Measurements from ENCODE around the gene BUB1B.
"Not testable (repeated sequence)": the region's sequence is repeated elsewhere in the genome, so short reads cannot be mapped to it uniquely, and the experiment has no call there.

The BUB1B gene

GRCh38 chr15:40128766-40129660 lies 31.9 kb upstream of the BUB1B start:
- H3K9me3 Mint-ChIP-seq, result no peaks in the 10 kb centered on the region
- H3K4me3 Mint-ChIP-seq, result no peak overlapping the region
- ATAC-seq, result peak; percentile 69
- H3K27me3 Mint-ChIP-seq, result peaks cover 6% of the 10 kb centered on the region
- no peaks in the 10 kb centered on the region for H3K4me1 Mint-ChIP-seq
- H3K27ac Mint-ChIP-seq, result no peak overlapping the region
- peak; percentile 21 to 50 for DNase-seq

GRCh38 chr15:40130118-40130517 lies 30.8 kb upstream of the BUB1B start:
- H3K4me3 Mint-ChIP-seq, result no peak overlapping the region
- H3K4me1 Mint-ChIP-seq, result no peaks in the 10 kb centered on the region
- no peak for DNase-seq
- no peak overlapping the region for H3K27ac Mint-ChIP-seq
- H3K27me3 Mint-ChIP-seq, result peaks cover 6% of the 10 kb centered on the region
- no peaks in the 10 kb centered on the region for H3K9me3 Mint-ChIP-seq
- ATAC-seq, result no peak

- Mint-ChIP-seq H3K9me3 (no peaks in the 10 kb centered on the region), H3K27ac (peak overlapping the region in 1 of 2 donors; percentile 45), H3K27me3 (peaks cover 6% of the 10 kb centered on the region), H3K4me3 (no peak overlapping the region), H3K4me1 (no peaks in the 10 kb centered on the region)
- ATAC-seq (peak; percentile 35), DNase-seq (no peak)
These were observed 29.9 kb upstream of the BUB1B start for GRCh38 chr15:40130799-40131502.

GRCh38 chr15:40133544-40133943 lies 27.3 kb upstream of the BUB1B start:
- ATAC-seq (no peak), DNase-seq (no peak)
- Mint-ChIP-seq H3K9me3 (no peaks in the 10 kb centered on the region), H3K27me3 (peaks cover 6% of the 10 kb centered on the region), H3K4me3 (no peak overlapping the region), H3K4me1 (no peaks in the 10 kb centered on the region), H3K27ac (no peak overlapping the region)

GRCh38 chr15:40134885-40135284 lies 26.0 kb upstream of the BUB1B start:
- H3K9me3 Mint-ChIP-seq, result no peaks in the 10 kb centered on the region
- ATAC-seq (no peak), DNase-seq (no peak)
- no peaks in the 10 kb centered on the region for H3K4me1 Mint-ChIP-seq
- H3K27me3 Mint-ChIP-seq, result no peaks in the 10 kb centered on the region
- no peak overlapping the region for H3K27ac Mint-ChIP-seq
- no peak overlapping the region for H3K4me3 Mint-ChIP-seq

- H3K4me1 Mint-ChIP-seq, H3K4me3 Mint-ChIP-seq, H3K9me3 Mint-ChIP-seq, H3K27me3 Mint-ChIP-seq, DNase-seq, ATAC-seq: not testable (repeated sequence)
- peak overlapping the region in 1 of 2 donors; percentile 19 for H3K27ac Mint-ChIP-seq
These were observed 24.9 kb upstream of the BUB1B start for GRCh38 chr15:40135846-40136450.

- Mint-ChIP-seq H3K27ac (no peak overlapping the region), H3K4me3 (no peak overlapping the region), H3K4me1 (no peaks in the 10 kb centered on the region), H3K27me3 (no peaks in the 10 kb centered on the region), H3K9me3 (no peaks in the 10 kb centered on the region)
- ATAC-seq, result no peak
- DNase-seq, result no peak
These were observed 24.2 kb upstream of the BUB1B start for GRCh38 chr15:40136470-40137302.

- no peak overlapping the region for H3K4me3 Mint-ChIP-seq
- no peaks in the 10 kb centered on the region for H3K27me3 Mint-ChIP-seq
- ATAC-seq, result no peak
- H3K9me3 Mint-ChIP-seq, result no peaks in the 10 kb centered on the region
- DNase-seq, result no peak
- no peak overlapping the region for H3K27ac Mint-ChIP-seq
- H3K4me1 Mint-ChIP-seq, result no peaks in the 10 kb centered on the region
These were observed 23.3 kb upstream of the BUB1B start for GRCh38 chr15:40137303-40138200.

- not testable (repeated sequence) for H3K9me3 Mint-ChIP-seq, H3K27ac Mint-ChIP-seq, H3K27me3 Mint-ChIP-seq, H3K4me3 Mint-ChIP-seq, H3K4me1 Mint-ChIP-seq, DNase-seq, ATAC-seq
These were observed 22.7 kb upstream of the BUB1B start for GRCh38 chr15:40138201-40138570.

GRCh38 chr15:40142428-40142827 lies 18.4 kb upstream of the BUB1B start:
- H3K27ac Mint-ChIP-seq, result no peak overlapping the region
- no peaks in the 10 kb centered on the region for H3K27me3 Mint-ChIP-seq
- DNase-seq (no peak), ATAC-seq (no peak)
- no peaks in the 10 kb centered on the region for H3K4me1 Mint-ChIP-seq
- H3K4me3 Mint-ChIP-seq, result no peak overlapping the region
- no peaks in the 10 kb centered on the region for H3K9me3 Mint-ChIP-seq

- H3K9me3 Mint-ChIP-seq, result no peaks in the 10 kb centered on the region
- H3K27ac Mint-ChIP-seq, result no peak overlapping the region
- H3K4me3 Mint-ChIP-seq, result no peak overlapping the region
- DNase-seq (no peak), ATAC-seq (no peak)
- H3K4me1 Mint-ChIP-seq, result no peaks in the 10 kb centered on the region
- H3K27me3 Mint-ChIP-seq, result peaks cover 8% of the 10 kb centered on the region
These were observed 14.8 kb upstream of the BUB1B start for GRCh38 chr15:40146037-40146436.

GRCh38 chr15:40149339-40149738 lies 11.5 kb upstream of the BUB1B start:
- no peaks in the 10 kb centered on the region for H3K4me1 Mint-ChIP-seq
- no peak for ATAC-seq
- peaks cover 15% of the 10 kb centered on the region for H3K27me3 Mint-ChIP-seq
- no peak overlapping the region for H3K27ac Mint-ChIP-seq
- H3K9me3 Mint-ChIP-seq, result no peaks in the 10 kb centered on the region
- no peak overlapping the region for H3K4me3 Mint-ChIP-seq
- DNase-seq, result no peak

- Mint-ChIP-seq H3K9me3 (no peaks in the 10 kb centered on the region), H3K4me1 (no peaks in the 10 kb centered on the region)
These were observed 10.5 kb upstream of the BUB1B start for GRCh38 chr15:40150163-40150925.

GRCh38 chr15:40151499-40151898 lies 9.4 kb upstream of the BUB1B start:
- H3K27me3 Mint-ChIP-seq, result peaks cover 15% of the 10 kb centered on the region
- H3K4me1 Mint-ChIP-seq, result peaks cover 7% of the 10 kb centered on the region
- no peak overlapping the region for H3K4me3 Mint-ChIP-seq
- H3K27ac Mint-ChIP-seq, result no peak overlapping the region
- ATAC-seq (no peak), DNase-seq (no peak)
- H3K9me3 Mint-ChIP-seq, result no peaks in the 10 kb centered on the region

More at GRCh38 chr15:40150163-40150925, 10.5 kb upstream of the BUB1B start:
- no peak overlapping the region for H3K4me3 Mint-ChIP-seq
- ATAC-seq, result no peak
- peaks cover 15% of the 10 kb centered on the region for H3K27me3 Mint-ChIP-seq
- H3K27ac Mint-ChIP-seq, result no peak overlapping the region
- no peak for DNase-seq

Data from stimulated activated naive CD8-positive, alpha-beta T cell treated with anti-CD3 and anti-CD28 coated beads, Interleukin-15, amount 100 ng/mL, for 72 hours (primary cell).